HFF-Myc (cell line): ENCODE results near the gene RFWD3.

Experiments used
- DNase-seq: peaks from one replicate; pipeline ENCODE4 v3.0.0-alpha.2; 2011; ENCODE audit warnings: low read depth; ENCODE audit errors: extremely low read depth
- H3K4me3 ChIP-seq: replicated peaks from 2 replicates; pipeline ENCODE4 v1.5.1; 2011; ENCODE audit warnings: low read depth, mild to moderate bottlenecking, control low read depth, low read length
- TF ChIP-seq, protein P1 (sequence below): IDR thresholded peaks from 2 replicates; pipeline ENCODE4 v1.5.1; 2012; ENCODE audit warnings: mild to moderate bottlenecking, low read depth, low read length, control low read depth; ENCODE audit errors: missing control alignments

RFWD3 gene

GRCh38 chr16:74666425-74667254 is at the start of gene RFWD3:
RFWD3 (minus strand) TSS chr16:74666877; CDS start chr16:74661449, 5,428 bp downstream.
- DNase-seq = peak; percentile 96
- peak within 1 kb of the TSS; percentile 93 for H3K4me3 ChIP-seq
- TF ChIP-seq, protein P1, sequence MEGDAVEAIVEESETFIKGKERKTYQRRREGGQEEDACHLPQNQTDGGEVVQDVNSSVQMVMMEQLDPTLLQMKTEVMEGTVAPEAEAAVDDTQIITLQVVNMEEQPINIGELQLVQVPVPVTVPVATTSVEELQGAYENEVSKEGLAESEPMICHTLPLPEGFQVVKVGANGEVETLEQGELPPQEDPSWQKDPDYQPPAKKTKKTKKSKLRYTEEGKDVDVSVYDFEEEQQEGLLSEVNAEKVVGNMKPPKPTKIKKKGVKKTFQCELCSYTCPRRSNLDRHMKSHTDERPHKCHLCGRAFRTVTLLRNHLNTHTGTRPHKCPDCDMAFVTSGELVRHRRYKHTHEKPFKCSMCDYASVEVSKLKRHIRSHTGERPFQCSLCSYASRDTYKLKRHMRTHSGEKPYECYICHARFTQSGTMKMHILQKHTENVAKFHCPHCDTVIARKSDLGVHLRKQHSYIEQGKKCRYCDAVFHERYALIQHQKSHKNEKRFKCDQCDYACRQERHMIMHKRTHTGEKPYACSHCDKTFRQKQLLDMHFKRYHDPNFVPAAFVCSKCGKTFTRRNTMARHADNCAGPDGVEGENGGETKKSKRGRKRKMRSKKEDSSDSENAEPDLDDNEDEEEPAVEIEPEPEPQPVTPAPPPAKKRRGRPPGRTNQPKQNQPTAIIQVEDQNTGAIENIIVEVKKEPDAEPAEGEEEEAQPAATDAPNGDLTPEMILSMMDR = no peak

- no peak overlapping the region for H3K4me3 ChIP-seq
- TF ChIP-seq, protein P1 = no peak
- no peak for DNase-seq
Observed at GRCh38 chr16:74716355-74716754, 49.7 kb upstream of the RFWD3 start.

DNA sequence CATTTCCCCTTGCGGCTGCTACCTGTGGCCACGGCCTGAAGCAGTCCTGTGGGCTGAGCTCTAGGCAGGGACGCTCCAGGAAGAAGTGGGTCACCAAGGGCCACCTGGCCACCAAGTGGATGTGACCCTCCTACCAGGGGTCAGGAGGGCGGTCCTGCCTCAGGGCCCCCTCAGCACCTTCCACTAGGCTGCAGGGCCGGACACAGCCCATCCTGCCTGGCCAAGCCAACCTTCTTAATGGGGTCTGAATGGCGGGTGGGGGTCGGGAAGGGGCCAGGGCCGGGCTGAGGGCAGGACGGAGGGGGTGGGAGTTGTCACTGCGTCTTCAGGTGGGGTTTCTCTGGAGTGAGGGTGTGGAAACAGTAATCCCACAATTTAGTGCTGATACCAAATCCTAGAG is 47.2 kb upstream of the RFWD3 start:
- DNase-seq = no peak
- H3K4me3 ChIP-seq = no peak overlapping the region
- TF ChIP-seq, protein P1 = no peak

GRCh38 chr16:74713325-74713724 is 46.6 kb upstream of the RFWD3 start:
- no peak overlapping the region for H3K4me3 ChIP-seq
- no peak for DNase-seq
- TF ChIP-seq, protein P1 = no peak

DNA sequence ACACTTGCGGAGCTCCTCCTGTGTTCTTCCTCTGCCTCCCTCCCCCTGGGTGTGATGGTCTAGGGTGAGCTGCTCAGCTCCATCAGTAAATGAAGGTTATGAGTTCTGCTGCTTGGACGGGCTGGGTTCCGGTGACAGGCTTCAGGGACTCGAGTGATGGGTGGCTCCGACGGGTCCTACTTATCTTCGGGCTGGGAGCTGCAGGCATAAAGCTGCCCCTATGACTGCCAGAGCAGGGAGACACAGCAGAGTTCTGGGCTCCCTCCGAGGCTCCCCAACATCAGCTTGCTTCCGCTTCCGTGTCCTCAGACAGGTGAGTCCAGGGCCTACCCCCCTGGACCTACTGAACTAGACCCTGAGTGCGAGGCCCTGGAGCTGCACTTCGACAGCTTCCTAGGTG is 45.3 kb upstream of the RFWD3 start:
- TF ChIP-seq, protein P1 = no peak
- DNase-seq = no peak
- H3K4me3 ChIP-seq = no peak overlapping the region

GRCh38 chr16:74710401-74710800 is 43.7 kb upstream of the RFWD3 start:
- no peak overlapping the region for H3K4me3 ChIP-seq
- no peak for DNase-seq
- TF ChIP-seq, protein P1 = no peak
